ENCODE results near the gene VENTX.

VENTX gene

DNA sequence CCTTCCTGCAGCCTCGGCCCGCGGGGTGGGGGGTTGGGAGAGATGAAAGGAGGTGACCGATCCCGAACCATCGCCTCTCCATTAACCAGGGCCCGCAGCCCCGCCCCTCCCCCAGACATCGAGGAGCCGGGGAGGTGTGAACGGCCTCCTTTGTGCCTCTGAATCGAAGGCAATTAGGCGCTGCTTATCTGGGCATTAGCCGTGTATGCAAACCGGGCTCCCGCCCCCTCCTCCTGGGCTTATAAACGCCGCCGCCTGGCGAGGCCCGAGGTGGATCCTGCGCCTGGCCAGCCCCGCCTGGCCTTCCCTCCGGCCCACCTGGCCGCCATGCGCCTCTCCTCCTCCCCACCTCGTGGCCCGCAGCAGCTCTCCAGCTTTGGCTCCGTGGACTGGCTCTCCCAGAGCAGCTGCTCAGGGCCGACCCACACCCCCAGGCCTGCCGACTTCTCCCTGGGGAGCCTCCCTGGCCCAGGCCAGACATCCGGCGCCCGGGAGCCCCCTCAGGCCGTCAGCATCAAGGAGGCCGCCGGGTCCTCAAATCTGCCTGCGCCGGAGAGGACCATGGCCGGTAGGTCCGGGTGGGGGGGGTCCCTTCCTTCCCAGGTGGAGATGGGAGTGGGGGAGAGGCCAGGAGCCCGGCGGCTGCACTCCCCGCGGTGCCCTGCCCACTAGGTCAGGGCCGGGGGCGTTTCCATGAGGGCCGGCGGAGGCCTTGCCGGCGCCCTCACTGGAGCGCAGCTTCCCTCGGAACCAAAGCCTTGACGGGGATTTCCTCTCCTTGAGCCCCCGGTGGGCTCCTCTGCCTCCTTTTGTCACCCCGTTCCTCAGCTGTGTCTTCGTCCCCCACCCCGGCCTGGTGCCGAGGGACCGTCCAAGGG, at the start of gene VENTX:
Gene VENTX, plus strand, starts transcription at position 268 of the 878 bp plus-strand sequence. Its CDS starts 60 bp downstream, at position 328.
- DNase-seq (ENCODE audit: low read depth in 2 of 2, low spot score in 1 of 2) = no peak

- DNase-seq (ENCODE audit: low read depth in 2 of 2, low spot score in 1 of 2) = no peak
Measured at GRCh38 chr10:133187906-133188681, 49.6 kb upstream of the VENTX start.

DNA sequence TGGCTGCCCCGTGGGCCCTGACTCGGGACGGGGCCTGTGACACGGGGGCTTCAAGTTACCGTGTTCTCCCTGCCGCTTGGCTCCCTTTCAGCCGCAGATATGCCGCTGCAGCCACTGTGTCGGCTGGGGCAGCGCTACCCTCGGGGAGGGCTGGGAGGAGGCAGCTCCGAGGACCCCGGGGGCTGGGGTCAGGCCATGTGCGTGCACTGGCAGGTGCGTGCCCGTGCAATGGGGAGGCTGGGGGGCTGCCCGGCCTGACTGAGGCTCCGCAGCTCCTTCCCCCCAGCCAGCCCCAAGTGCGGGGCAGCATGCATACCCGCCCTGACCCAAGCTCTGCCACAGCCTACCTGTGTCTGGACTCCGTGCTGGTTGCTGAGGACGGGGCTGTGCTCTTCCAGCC, 48.4 kb upstream of the VENTX start:
- no peak for DNase-seq (ENCODE audit: low read depth in 2 of 2, low spot score in 1 of 2)

DNA sequence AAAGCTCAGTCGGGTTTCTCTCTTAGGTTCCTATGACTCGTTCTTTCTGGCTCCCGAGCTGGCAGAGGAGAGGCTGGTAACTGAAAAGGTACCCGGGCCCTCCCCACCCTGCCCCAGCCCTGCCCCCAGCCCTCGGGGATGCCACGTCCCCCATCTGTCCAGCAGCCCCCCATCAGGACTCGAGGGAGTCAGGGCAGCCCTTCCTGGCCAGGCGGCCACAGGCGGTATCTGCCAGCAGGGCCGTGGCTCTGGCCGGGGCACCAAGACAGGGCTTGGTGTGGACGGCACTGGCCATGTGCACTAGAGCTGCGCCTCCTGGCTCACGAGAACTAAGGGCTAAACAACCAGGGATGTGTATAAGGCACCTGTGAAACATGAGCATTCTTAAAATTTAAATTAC, 47.9 kb upstream of the VENTX start:
- DNase-seq (ENCODE audit: low read depth in 2 of 2, low spot score in 1 of 2) = no peak

GRCh38 chr10:133190225-133190624, 47.4 kb upstream of the VENTX start:
- no peak for DNase-seq (ENCODE audit: low read depth in 2 of 2, low spot score in 1 of 2)

DNA sequence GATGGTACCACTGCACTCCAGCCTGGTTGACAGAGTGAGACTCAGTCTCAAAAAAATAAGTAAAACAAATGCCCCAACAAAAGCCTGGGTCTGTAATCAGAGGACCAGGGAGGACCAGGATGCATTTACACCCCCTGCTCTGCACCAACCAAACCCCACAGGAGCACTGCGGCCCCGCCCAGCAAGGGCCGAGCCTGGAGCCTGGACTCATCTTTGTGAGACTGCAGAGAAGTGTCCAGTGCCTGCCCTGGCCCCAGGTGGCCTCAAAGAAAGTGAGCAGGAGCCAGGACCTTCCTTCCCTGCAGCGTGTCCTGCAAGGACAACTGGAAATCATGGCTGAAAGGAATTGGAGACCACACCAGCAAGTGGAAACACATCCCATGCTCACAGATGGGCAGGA, 46.0 kb upstream of the VENTX start:
- no peak for DNase-seq (ENCODE audit: low read depth in 2 of 2, low spot score in 1 of 2)

DNA sequence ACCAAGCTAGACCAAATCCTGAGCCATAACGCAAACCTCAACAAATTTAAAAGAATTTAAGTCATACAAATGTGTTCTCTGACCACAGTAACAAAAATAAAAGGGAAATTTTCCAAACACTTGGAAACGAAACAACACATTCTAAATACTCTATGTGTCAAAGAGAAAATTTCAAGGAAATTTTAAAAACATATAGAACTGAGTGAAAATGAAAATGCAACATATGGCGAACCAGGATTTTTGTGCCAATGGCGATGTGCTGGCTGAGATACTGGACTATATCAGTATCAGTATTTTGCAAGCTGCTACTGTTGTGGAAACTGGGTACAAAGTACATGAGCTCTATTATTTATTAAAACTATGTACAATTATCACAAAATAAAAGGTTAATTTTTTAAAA, 43.5 kb upstream of the VENTX start:
- DNase-seq (ENCODE audit: low read depth in 2 of 2, low spot score in 1 of 2) = no peak

- no peak for DNase-seq (ENCODE audit: low read depth in 2 of 2, low spot score in 1 of 2)
Measured at GRCh38 chr10:133195096-133195495, 42.6 kb upstream of the VENTX start.

GRCh38 chr10:133195611-133196010, 42.0 kb upstream of the VENTX start:
- no peak for DNase-seq (ENCODE audit: low read depth in 2 of 2, low spot score in 1 of 2)

- no peak for DNase-seq (ENCODE audit: low read depth in 2 of 2, low spot score in 1 of 2)
Measured at GRCh38 chr10:133196221-133196915, 41.3 kb upstream of the VENTX start.

- DNase-seq (ENCODE audit: low read depth in 2 of 2, low spot score in 1 of 2) = no peak
Measured at GRCh38 chr10:133196936-133197758, 40.5 kb upstream of the VENTX start.

DNA sequence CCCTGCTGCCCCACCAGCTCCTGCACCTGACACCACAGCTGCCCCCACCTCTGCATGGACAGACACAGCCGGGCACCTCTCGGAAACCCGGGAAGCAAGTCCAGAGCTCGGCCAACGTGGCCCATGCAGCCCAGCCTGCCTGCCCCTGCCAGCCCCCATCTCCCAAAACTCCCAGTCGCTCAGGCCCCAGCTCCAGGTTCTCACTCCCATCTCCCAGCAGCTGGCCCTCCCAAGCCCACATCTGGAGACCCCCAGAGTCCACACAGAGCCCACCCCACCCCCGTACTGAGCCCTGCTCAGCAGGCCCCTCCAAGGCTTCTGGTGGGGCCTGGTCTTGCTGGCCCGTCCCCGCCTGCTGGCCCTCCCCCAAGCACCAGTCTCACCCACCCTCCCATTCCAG, 39.9 kb upstream of the VENTX start:
- no peak for DNase-seq (ENCODE audit: low read depth in 2 of 2, low spot score in 1 of 2)

DNA sequence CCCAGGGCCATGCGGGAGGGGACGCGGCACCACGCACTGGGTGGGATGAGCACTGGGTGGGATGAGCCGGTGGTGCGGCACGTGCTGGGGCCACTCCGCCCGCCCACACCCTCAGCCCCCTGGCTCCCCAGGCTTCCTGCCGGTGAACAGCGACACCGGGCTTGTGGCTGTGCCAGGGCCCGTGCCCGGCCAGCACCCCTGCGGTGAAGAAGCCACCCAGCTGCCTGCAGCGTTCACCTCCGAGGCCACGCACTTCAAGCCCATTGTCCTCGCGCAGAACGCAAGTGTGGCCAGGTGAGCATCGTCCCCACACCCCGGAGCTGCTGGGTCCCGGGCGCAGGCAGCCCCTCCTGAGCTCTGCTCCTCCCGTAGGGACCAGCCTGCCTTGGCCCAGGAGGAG, 39.4 kb upstream of the VENTX start:
- no peak for DNase-seq (ENCODE audit: low read depth in 2 of 2, low spot score in 1 of 2)

GRCh38 chr10:133198621-133199487, 38.8 kb upstream of the VENTX start:
- no peak for DNase-seq (ENCODE audit: low read depth in 2 of 2, low spot score in 1 of 2)

DNA sequence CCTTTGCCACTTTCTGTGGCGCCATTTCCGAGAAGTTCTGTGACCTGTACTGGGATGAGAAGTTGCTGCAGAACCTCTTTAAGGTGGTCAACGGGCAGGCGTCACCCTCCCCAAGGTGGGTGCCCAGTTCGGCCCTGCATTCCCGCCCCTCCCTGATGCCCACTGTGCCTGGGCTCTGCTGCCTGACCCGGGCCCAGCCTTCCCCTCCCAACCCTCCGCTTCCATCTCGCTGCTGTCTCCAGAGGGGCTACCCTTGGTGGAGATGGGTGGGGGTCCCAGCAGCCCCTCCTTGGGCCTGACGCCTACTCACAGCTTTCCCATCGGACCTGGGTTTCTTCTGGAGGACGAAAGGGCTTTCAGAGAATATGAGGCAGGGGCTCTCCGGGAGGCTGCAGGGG, 38.2 kb upstream of the VENTX start:
- DNase-seq (ENCODE audit: low read depth in 2 of 2, low spot score in 1 of 2) = no peak

DNA sequence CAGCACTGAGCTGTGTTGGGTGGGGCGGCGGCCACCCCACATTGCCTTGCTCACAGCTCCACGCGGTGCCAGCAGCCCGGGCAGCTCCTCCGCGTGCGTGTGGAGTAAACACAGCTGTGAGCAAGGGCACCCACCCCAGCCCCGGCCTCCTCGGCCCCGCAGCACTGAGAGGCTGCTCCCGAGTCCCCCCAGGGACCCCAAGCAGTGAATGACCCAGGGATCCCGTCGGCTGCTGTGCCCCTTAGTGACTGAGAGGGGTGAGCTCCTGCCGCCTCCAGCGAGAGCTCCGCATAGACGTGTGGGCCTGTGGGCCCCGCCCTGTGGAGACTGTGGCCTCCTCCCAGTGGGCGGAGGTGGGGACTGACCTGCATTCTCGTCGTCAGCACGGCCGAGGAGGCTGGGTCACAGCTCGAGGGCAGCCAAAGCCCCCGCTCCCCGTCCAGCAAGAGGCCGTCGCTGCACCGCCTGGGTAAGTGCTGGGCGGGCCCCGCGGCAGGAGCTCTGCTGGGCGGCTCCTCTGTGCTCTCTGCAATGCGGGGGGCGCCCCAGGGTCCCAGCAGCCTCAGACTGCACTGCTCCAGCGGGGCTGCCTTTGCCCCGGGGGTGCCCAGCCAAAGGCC, 37.6 kb upstream of the VENTX start:
- no peak for DNase-seq (ENCODE audit: low read depth in 2 of 2, low spot score in 1 of 2)

GRCh38 chr10:133200621-133201031, 37.0 kb upstream of the VENTX start:
- DNase-seq (ENCODE audit: low read depth in 2 of 2, low spot score in 1 of 2) = no peak

DNA sequence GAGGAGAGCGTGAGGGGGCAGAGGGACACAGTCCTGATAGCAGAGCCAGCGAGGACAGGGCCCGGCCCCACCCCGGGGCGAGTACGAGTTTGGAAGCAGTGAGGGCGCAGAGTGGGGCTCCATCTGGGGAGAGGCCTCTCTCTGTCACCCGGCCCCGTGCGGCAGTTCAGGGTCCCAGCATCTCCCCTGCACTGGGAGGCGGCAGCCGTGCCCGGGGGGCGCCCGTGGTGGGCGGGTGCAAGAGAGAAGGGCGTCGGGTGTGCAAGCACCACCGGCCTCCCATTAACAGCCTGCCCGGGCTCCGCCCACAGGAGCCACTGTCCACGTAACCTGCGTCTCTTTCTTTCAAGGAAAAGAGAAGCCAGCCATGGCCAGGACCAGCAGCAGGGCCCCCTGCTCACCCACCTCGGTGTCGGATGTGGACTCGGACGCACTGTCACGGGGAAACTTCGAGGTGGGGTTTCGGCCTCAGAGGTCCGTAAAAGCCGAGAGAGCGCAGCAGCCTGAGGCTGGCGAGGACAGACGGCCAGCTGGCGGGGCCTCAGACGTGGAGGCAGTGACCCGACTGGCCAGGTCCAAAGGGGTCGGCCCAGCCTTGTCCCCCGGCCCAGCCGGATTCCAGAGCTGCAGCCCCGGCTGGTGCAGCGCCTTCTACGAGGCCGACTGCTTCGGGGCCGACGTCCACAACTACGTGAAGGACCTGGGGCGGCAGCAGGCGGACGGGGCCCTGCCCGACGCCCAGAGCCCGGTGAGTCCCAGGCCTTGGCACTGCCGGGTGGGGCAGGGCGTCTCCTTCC, 36.3 kb upstream of the VENTX start:
- DNase-seq (ENCODE audit: low read depth in 2 of 2, low spot score in 1 of 2) = no peak

Data from stimulated activated CD8-positive, alpha-beta memory T cell treated with anti-CD3 and anti-CD28 coated beads, Interleukin-4, amount 100 ng/mL, for 4 hours (primary cell).